Measurements from ENCODE around the gene DAG1.

- TF ChIP-seq CTCF (IDR thresholded peaks at IDR 0.05 in 8 of 11, conservative IDR thresholded peaks at IDR 0.05 in 3 of 11) (no peak), POLR2AphosphoS5 (IDR thresholded peaks at IDR 0.05) (no peak)
Measured at GRCh38 chr3:49530701-49531100, 60.6 kb downstream of the DAG1 start.
